K562 (cell line): ENCODE results near the gene EPHA10. TPM values are rescaled to one million over a fixed set of nuclear protein-coding genes. Genes with fewer than 3 reads are reported as not detected.

Experiments used
- ATAC-seq: fragments of 200-7000 bp; cut with Tn5 transposase; 3 replicates; pipeline ENCODE4 v1.9.1; 2020; ENCODE audit warnings: moderate library complexity
- BruUV-seq: library from RNA; stranded (reverse); fragments of 400-500 nt; replicated peaks from 2 replicates; lab custom pipeline; 2021; lab: Mats Ljungman, UMichigan
- CTCF ChIA-PET: fragments of 300-600 bp; formaldehyde crosslinking; extraction: SDS; loops from one replicate; lab custom pipeline; 2021; ENCODE audit warnings: low intra/inter-chr PET ratio; lab: Yijun Ruan, JAX
- POLR2A ChIA-PET: fragments of 300-600, 350-650 bp; sonication (Branson Sonifier 250); formaldehyde crosslinking; extraction: SDS; loops from one replicate; lab custom pipeline; 2021; ENCODE audit warnings: antibody characterized with exemption, inconsistent platforms; lab: Yijun Ruan, JAX
- DNase-seq, 4 experiments: peaks; one replicate each; pipeline versions ENCODE4 v3.0.0 to v3.0.0-alpha.2; 2011 to 2018; ENCODE audit warnings: low spot score in 3 of 4, mixed read lengths in 3 of 4; ENCODE audit errors: extremely low read depth in 1 of 4
- FAIRE-seq: peaks from 2 replicates; lab custom pipeline; 2011; peaks lifted over from hg19 to GRCh38; lab: Jason Lieb, UNC
- H2AFZ ChIP-seq: 2 replicates; pipeline ENCODE4 v1.6.0; 2011; ENCODE audit warnings: low read depth, low read length, control low read depth, inconsistent platforms
- H3K27ac ChIP-seq: fragments of 200-600 bp; 3 replicates; pipeline ENCODE4 v1.8.0; 2011; ENCODE audit warnings: low read depth, mild to moderate bottlenecking, control low read depth, inconsistent platforms, low read length, moderate library complexity, mixed read lengths; ENCODE audit errors: extremely low read depth
- H3K27me3 ChIP-seq, 2 experiments: fragments of 300-600 bp in 1 of 2; 2 replicates in 1 of 2; 3 replicates in 1 of 2; pipeline versions ENCODE4 v1.6.0 to v1.8.0; 2011; ENCODE audit warnings: inconsistent platforms in 2 of 2, low read length in 2 of 2, mild to moderate bottlenecking in 1 of 2, mixed read lengths in 1 of 2, moderate library complexity in 1 of 2; ENCODE audit not compliant: control insufficient read depth in 2 of 2, insufficient read depth in 2 of 2
- H3K36me3 ChIP-seq: fragments of 300-600 bp; 3 replicates; pipeline ENCODE4 v1.8.0; 2011; ENCODE audit warnings: mild to moderate bottlenecking, low read length, inconsistent platforms; ENCODE audit not compliant: control insufficient read depth, insufficient read depth
- H3K4me1 ChIP-seq, 2 experiments: fragments of 200-600 bp in 1 of 2; replicated peaks in 1 of 2; 2 replicates in 1 of 2; 3 replicates in 1 of 2; pipeline versions ENCODE4 v1.5.1 to v1.8.0; 2011; ENCODE audit warnings: inconsistent platforms in 2 of 2, low read length in 2 of 2, mild to moderate bottlenecking in 1 of 2, mixed read lengths in 1 of 2, moderate library complexity in 1 of 2; ENCODE audit not compliant: control insufficient read depth in 2 of 2, insufficient read depth in 2 of 2
- H3K4me2 ChIP-seq: 2 replicates; pipeline ENCODE4 v1.6.1; 2011; ENCODE audit warnings: low read length, control low read depth, inconsistent platforms, mixed read lengths; ENCODE audit not compliant: insufficient read depth
- H3K4me3 ChIP-seq: fragments of 200-600 bp; sonication (generic), shearing (Covaris generic); 2 replicates; pipeline ENCODE4 v1.5.1; 2016; ENCODE audit warnings: control low read depth, inconsistent platforms
- H3K79me2 ChIP-seq: fragments of 200-600 bp; 3 replicates; pipeline ENCODE4 v1.8.0; 2011; ENCODE audit warnings: low read length, inconsistent platforms; ENCODE audit not compliant: control insufficient read depth, insufficient read depth
- H3K9ac ChIP-seq, 2 experiments: 2 replicates each; pipeline versions ENCODE4 v1.6.0 to v1.6.1; 2011; ENCODE audit warnings: low read depth in 2 of 2, low read length in 2 of 2, control low read depth in 1 of 2, inconsistent platforms in 1 of 2, mild to moderate bottlenecking in 1 of 2, mixed read lengths in 1 of 2; ENCODE audit not compliant: insufficient read depth in 1 of 2
- H3K9me1 ChIP-seq: one replicate; pipeline ENCODE4 v1.6.0; 2011; ENCODE audit warnings: inconsistent platforms, mild to moderate bottlenecking, low read length, moderate library complexity; ENCODE audit not compliant: control insufficient read depth, insufficient read depth
- H3K9me3 ChIP-seq: replicated peaks from 2 replicates; pipeline ENCODE4 v1.5.1; 2011; ENCODE audit warnings: low read depth, low read length, inconsistent platforms; ENCODE audit not compliant: control insufficient read depth, insufficient read depth
- H4K20me1 ChIP-seq: replicated peaks from 2 replicates; pipeline ENCODE4 v1.6.1; 2011; ENCODE audit warnings: low read length, inconsistent platforms, mixed read lengths; ENCODE audit not compliant: control insufficient read depth, insufficient read depth
- CLOCK ChIP-seq: fragments of 250-450 bp; sonication (Bioruptor Pico); IDR thresholded peaks from 2 replicates; pipeline ENCODE4 v1.4.0; 2020; ENCODE audit warnings: mild to moderate bottlenecking, moderate library complexity, borderline replicate concordance
- NR2C2 ChIP-seq, 2 experiments: fragments of 200-800 bp in 1 of 2; sonication (Bioruptor generic) in 1 of 2; sonication (generic) in 1 of 2; formaldehyde crosslinking in 1 of 2; IDR thresholded peaks; 2 replicates each; pipeline versions ENCODE4 v1.6.1 to v1.8.0; 2016 to 2022; ENCODE audit warnings: mild to moderate bottlenecking in 1 of 2, missing compliant biosample characterization in 1 of 2, missing genetic modification characterization in 1 of 2, missing genetic modification reagents in 1 of 2
- SIN3B ChIP-seq: fragments of 450-650 bp; IDR thresholded peaks from 2 replicates; pipeline ENCODE4 v1.6.1; 2017; ENCODE audit warnings: low read depth, mild to moderate bottlenecking, moderate library complexity
- SNAPC5 ChIP-seq: fragments of 250-450 bp; sonication (Bioruptor Pico); IDR thresholded peaks from 2 replicates; pipeline ENCODE4 v1.8.0; 2021; ENCODE audit warnings: moderate library complexity, mild to moderate bottlenecking, inconsistent platforms
- TBP ChIP-seq: optimal IDR thresholded peaks from 2 replicates; pipeline ENCODE3; 2011; ENCODE audit warnings: low read depth, low read length, improper control_type of control experiment
- WGBS: fragments of 100-300 bp; shearing (Covaris generic); methylation state at CpG from one replicate; pipeline ENCODE4 v1.1.6; 2016; ENCODE audit warnings: low coverage, mixed read lengths; ENCODE audit not compliant: insufficient coverage; ENCODE audit errors: missing lambda C conversion rate; 5-methylcytosine and 5-hydroxymethylcytosine counted together
- in situ Hi-C: fragments of 300-500 bp; cut with MboI; formaldehyde crosslinking; loops from 4 replicates; pipeline ENCODE4 v1.15.0; 2018; ENCODE audit warnings: inconsistent platforms, mixed read lengths
- intact Hi-C: fragments of 100-400 bp; cut with micrococcal nuclease; formaldehyde crosslinking; loops from 2 replicates; pipeline ENCODE4 v1.14.2; 2022
- polyA plus RNA-seq, 8 experiments: library from polyadenylated mRNA; depleted of rRNA in 4 of 8; stranded (reverse) in 5 of 8; unstranded in 3 of 8; fragments of >200 nt; fragmentation: Nextera tagmentation in 2 of 8; fragmentation: Illumina TruSeq in 1 of 8; extraction: Ambion mirVana in 2 of 8; extraction: Trizol in 1 of 8; gene quantifications; 2 replicates each; pipeline versions ENCODE4 v1.2.1 to v1.2.3, GENCODE V29; 2011 to 2014; ENCODE audit warnings: inconsistent platforms in 1 of 8, missing spikeins in 1 of 8
- total RNA-seq, 7 experiments: library from RNA; depleted of rRNA in 6 of 7; stranded (reverse); fragments of >200 nt in 6 of 7; fragmentation: Illumina TruSeq in 2 of 7; extraction: Trizol in 2 of 7; gene quantifications; 2 replicates each; pipeline versions ENCODE4 v1.2.1 to v1.2.3, GENCODE V29; 2011 to 2021; ENCODE audit warnings: low replicate concordance in 1 of 7
- TF ChIP-seq, protein P1 (sequence below): fragments of 450-650 bp; IDR thresholded peaks from 2 replicates; pipeline ENCODE4 v1.6.1; 2016; ENCODE audit warnings: missing biosample characterization, missing genetic modification characterization
- TF ChIP-seq, protein P2 (sequence below): fragments of 250-450 bp; sonication (Bioruptor Pico); IDR thresholded peaks from 2 replicates; pipeline ENCODE4 v1.4.0; 2020; ENCODE audit warnings: mild to moderate bottlenecking, moderate library complexity
- TF ChIP-seq, protein P3 (sequence below): sonication (generic); formaldehyde crosslinking; IDR thresholded peaks from 2 replicates; pipeline ENCODE4 v1.8.0; 2022; ENCODE audit warnings: mild to moderate bottlenecking, missing genetic modification reagents

The EPHA10 gene
- total and polyA plus RNA-seq, 9 of the 15 experiments (the other 6 are each of a cell fraction or from before 2014, with no cell fraction given) = 0.03 TPM; not detected in 8

DNA sequence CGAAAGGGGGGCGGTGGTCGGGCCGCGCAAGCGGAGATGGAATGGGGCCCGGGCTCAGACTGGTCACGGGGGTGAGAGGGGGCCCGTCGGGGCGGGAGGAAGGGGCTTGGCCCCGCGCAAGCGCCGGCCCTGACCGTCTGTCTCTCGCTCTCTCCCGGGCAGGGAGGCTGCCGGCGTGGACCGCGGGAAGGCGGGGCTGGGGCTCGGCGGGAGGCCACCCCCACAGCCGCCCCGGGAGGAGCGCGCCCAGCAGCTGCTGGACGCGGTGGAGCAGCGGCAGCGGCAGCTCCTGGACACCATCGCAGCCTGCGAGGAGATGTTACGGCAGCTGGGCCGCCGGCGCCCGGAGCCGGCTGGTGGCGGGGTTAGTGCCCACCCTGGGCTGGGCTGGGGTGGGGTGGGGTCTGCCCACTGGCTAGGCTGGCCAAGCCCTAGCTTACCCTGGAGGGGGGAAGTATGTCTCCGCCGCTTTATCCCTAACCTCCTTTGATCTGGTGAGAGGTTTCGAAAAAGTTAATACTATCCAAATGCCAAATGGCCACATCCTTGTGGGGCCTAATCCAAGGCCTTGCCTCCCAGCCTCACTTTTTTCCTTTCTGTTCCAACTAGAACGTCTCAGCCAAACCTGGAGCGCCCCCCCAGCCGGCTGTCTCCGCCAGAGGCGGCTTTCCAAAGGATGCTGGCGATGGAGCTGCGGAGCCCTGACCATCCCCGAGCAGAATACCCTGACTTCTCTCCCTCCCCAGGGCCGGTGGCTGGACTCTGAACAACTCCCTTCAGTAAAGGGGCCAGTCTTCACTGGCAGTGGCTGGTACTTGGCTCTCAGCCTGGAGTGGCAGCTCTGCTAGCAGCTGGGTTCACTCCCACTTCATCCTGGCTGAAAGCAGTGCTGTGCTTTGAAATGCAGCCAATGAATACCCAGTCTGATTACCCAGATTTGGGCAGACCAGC is 43.7 kb upstream of the EPHA10 start:
- peak overlapping the region; percentile 78; the same call in 2 of the 3 replicates for H3K27ac ChIP-seq
- 2% methylated on average over 40 of the region's 54 CpGs for WGBS
- peaks cover 52% of the 10 kb centered on the region for H3K79me2 ChIP-seq
- peaks cover 18 to 25% of the 10 kb centered on the region in 2 experiments; a peak in 4 of 5 replicates for H3K4me1 ChIP-seq
- peaks cover 17% of the 10 kb centered on the region for H4K20me1 ChIP-seq
- intact Hi-C loops (loop anchor here (2.0 kb wide), 1 partner anchor 118 kb away; a partner anchor contains a TSS), in situ Hi-C loops (no loop called here)
- POLR2A ChIA-PET = interaction anchor here (0.6 to 2.3 kb wide), 20 partner anchors 9 to 1649 kb away, joined by 3 to 18 read pairs (median 4); partner anchors contain the start of genes INPP5B and MTF1
- peak overlapping the region; percentile 93 for H3K4me3 ChIP-seq
- BruUV-seq = TSS peak; percentile 83
- peaks cover 3% of the 10 kb centered on the region for H3K9me1 ChIP-seq
- H3K27me3 ChIP-seq = no peaks in the 10 kb centered on the region
- H3K4me2 ChIP-seq = peak overlapping the region; percentile 90
- peak overlapping the region; percentile 65 for H2AFZ ChIP-seq
- peak; percentile 86 to 95 (median 92) for DNase-seq
- no peaks in the 10 kb centered on the region for H3K9me3 ChIP-seq
- ATAC-seq = peak; percentile 94
- H3K36me3 ChIP-seq = peaks cover 59% of the 10 kb centered on the region
- no peak for FAIRE-seq
- H3K9ac ChIP-seq = peak overlapping the region; percentile 87 to 98
- CTCF ChIA-PET = no interaction called here
- TF ChIP-seq, protein P1, sequence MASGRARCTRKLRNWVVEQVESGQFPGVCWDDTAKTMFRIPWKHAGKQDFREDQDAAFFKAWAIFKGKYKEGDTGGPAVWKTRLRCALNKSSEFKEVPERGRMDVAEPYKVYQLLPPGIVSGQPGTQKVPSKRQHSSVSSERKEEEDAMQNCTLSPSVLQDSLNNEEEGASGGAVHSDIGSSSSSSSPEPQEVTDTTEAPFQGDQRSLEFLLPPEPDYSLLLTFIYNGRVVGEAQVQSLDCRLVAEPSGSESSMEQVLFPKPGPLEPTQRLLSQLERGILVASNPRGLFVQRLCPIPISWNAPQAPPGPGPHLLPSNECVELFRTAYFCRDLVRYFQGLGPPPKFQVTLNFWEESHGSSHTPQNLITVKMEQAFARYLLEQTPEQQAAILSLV (tag) = no peak
- TF ChIP-seq SIN3B = no peak
- peak; percentile 15 for TF ChIP-seq TBP
- TF ChIP-seq NR2C2 (CRISPR knock-in tag; IDR thresholded peaks at IDR 0.05) = no peak
- TF ChIP-seq NR2C2 (tag; IDR thresholded peaks at IDR 0.05) = no peak
- no peak for TF ChIP-seq CLOCK (CRISPR knock-in tag)
- TF ChIP-seq, protein P2, sequence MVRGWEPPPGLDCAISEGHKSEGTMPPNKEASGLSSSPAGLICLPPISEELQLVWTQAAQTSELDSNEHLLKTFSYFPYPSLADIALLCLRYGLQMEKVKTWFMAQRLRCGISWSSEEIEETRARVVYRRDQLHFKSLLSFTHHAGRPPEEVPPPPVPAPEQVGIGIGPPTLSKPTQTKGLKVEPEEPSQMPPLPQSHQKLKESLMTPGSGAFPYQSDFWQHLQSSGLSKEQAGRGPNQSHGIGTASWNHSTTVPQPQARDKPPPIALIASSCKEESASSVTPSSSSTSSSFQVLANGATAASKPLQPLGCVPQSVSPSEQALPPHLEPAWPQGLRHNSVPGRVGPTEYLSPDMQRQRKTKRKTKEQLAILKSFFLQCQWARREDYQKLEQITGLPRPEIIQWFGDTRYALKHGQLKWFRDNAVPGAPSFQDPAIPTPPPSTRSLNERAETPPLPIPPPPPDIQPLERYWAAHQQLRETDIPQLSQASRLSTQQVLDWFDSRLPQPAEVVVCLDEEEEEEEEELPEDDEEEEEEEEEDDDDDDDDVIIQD (CRISPR knock-in tag) = no peak
- TF ChIP-seq, protein P3, sequence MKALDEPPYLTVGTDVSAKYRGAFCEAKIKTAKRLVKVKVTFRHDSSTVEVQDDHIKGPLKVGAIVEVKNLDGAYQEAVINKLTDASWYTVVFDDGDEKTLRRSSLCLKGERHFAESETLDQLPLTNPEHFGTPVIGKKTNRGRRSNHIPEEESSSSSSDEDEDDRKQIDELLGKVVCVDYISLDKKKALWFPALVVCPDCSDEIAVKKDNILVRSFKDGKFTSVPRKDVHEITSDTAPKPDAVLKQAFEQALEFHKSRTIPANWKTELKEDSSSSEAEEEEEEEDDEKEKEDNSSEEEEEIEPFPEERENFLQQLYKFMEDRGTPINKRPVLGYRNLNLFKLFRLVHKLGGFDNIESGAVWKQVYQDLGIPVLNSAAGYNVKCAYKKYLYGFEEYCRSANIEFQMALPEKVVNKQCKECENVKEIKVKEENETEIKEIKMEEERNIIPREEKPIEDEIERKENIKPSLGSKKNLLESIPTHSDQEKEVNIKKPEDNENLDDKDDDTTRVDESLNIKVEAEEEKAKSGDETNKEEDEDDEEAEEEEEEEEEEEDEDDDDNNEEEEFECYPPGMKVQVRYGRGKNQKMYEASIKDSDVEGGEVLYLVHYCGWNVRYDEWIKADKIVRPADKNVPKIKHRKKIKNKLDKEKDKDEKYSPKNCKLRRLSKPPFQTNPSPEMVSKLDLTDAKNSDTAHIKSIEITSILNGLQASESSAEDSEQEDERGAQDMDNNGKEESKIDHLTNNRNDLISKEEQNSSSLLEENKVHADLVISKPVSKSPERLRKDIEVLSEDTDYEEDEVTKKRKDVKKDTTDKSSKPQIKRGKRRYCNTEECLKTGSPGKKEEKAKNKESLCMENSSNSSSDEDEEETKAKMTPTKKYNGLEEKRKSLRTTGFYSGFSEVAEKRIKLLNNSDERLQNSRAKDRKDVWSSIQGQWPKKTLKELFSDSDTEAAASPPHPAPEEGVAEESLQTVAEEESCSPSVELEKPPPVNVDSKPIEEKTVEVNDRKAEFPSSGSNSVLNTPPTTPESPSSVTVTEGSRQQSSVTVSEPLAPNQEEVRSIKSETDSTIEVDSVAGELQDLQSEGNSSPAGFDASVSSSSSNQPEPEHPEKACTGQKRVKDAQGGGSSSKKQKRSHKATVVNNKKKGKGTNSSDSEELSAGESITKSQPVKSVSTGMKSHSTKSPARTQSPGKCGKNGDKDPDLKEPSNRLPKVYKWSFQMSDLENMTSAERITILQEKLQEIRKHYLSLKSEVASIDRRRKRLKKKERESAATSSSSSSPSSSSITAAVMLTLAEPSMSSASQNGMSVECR (CRISPR knock-in tag) = peak; percentile 39; the same call in 1 of the 2 replicates
- TF ChIP-seq SNAPC5 = no peak
